Neutrophil (primary cell): ENCODE results near the gene URM1.

Experiments used
- H3K27ac ChIP-seq: fragments of 200-600 bp; sonication (generic); 2 replicates; pipeline ENCODE4 v1.5.1; 2016; ENCODE audit warnings: mild to moderate bottlenecking, moderate library complexity
- H3K27me3 ChIP-seq: fragments of 200-600 bp; sonication (generic); 2 replicates; pipeline ENCODE4 v1.6.0; 2016; ENCODE audit warnings: mild to moderate bottlenecking
- H3K36me3 ChIP-seq: fragments of 200-600 bp; sonication (generic); 2 replicates; pipeline ENCODE4 v1.5.1; 2017
- H3K4me1 ChIP-seq, 2 experiments: fragments of 200-600 bp in 1 of 2; sonication (generic) in 1 of 2; 1 replicate in 1 of 2; 2 replicates in 1 of 2; pipeline versions ENCODE4 v1.5.1 to v1.6.1; 2013 to 2016; ENCODE audit warnings: low read depth in 1 of 2, low read length in 1 of 2, mild to moderate bottlenecking in 1 of 2, moderate library complexity in 1 of 2; ENCODE audit not compliant: control insufficient read depth in 1 of 2, insufficient read depth in 1 of 2
- H3K4me3 ChIP-seq, 2 experiments: fragments of 200-600 bp in 1 of 2; sonication (generic) in 1 of 2; 1 replicate in 1 of 2; 2 replicates in 1 of 2; pipeline ENCODE4 v1.5.1; 2013 to 2016; ENCODE audit warnings: low read depth in 1 of 2, low read length in 1 of 2, mild to moderate bottlenecking in 1 of 2, moderate library complexity in 1 of 2
- H3K9me3 ChIP-seq: fragments of 200-600 bp; sonication (generic); 2 replicates; pipeline ENCODE4 v1.5.1; 2016
- TF ChIP-seq, protein P1 (sequence below): fragments of 200-600 bp; sonication (generic); IDR thresholded peaks from 2 replicates; pipeline ENCODE4 v1.5.1; 2016; ENCODE audit warnings: antibody characterized with exemption

Gene URM1

GRCh38 chr9:128372784-128373183 is 1.6 kb downstream of the URM1 start:
- Histone ChIP-seq H3K27me3 (no peaks in the 10 kb centered on the region), H3K9me3 (no peaks in the 10 kb centered on the region), H3K4me1 (peaks cover 20 to 21% of the 10 kb centered on the region in 2 experiments), H3K4me3 (no peak overlapping the region), H3K36me3 (peaks cover 1% of the 10 kb centered on the region), H3K27ac (no peak overlapping the region)
- TF ChIP-seq, protein P1, sequence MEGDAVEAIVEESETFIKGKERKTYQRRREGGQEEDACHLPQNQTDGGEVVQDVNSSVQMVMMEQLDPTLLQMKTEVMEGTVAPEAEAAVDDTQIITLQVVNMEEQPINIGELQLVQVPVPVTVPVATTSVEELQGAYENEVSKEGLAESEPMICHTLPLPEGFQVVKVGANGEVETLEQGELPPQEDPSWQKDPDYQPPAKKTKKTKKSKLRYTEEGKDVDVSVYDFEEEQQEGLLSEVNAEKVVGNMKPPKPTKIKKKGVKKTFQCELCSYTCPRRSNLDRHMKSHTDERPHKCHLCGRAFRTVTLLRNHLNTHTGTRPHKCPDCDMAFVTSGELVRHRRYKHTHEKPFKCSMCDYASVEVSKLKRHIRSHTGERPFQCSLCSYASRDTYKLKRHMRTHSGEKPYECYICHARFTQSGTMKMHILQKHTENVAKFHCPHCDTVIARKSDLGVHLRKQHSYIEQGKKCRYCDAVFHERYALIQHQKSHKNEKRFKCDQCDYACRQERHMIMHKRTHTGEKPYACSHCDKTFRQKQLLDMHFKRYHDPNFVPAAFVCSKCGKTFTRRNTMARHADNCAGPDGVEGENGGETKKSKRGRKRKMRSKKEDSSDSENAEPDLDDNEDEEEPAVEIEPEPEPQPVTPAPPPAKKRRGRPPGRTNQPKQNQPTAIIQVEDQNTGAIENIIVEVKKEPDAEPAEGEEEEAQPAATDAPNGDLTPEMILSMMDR = no peak

DNA sequence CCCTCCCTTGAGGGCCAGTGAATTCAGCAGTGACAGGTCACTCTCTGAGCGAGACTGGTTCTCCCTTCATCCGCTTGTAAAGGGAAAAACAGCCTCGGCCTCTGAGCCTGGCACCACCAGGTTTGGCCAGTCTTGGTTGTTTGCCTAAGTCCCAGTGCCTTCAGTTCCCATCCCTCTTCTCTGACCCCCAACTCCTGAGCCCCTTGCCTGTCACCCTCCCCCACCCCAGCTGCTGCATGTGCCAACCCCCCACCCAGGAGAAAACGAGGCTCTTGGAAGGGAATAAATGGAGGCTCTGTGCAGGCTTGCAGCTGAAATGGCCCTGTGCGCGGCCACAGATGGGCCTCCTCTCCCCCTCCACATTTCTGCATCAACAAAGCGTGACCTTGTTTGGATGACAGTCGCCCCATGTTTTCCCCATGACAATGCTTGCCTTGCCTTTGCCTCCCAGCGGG is 3.1 kb downstream of the URM1 start:
- Histone ChIP-seq H3K36me3 (peaks cover 14% of the 10 kb centered on the region), H3K4me1 (peaks cover 20 to 21% of the 10 kb centered on the region in 2 experiments), H3K27me3 (no peaks in the 10 kb centered on the region), H3K9me3 (no peaks in the 10 kb centered on the region), H3K27ac (no peak overlapping the region), H3K4me3 (no peak overlapping the region)
- TF ChIP-seq, protein P1 = no peak

- peaks cover 10 to 14% of the 10 kb centered on the region in 2 experiments for H3K4me1 ChIP-seq
- TF ChIP-seq, protein P1 = no peak
- H3K4me3 ChIP-seq = no peak overlapping the region
- H3K27ac ChIP-seq = no peak overlapping the region
- peaks cover 23% of the 10 kb centered on the region for H3K36me3 ChIP-seq
- H3K27me3 ChIP-seq = no peaks in the 10 kb centered on the region
- H3K9me3 ChIP-seq = no peaks in the 10 kb centered on the region
Measured at GRCh38 chr9:128375865-128376264, 4.7 kb downstream of the URM1 start.

- Histone ChIP-seq H3K4me1 (no peaks in the 10 kb centered on the region), H3K36me3 (peaks cover 73% of the 10 kb centered on the region), H3K4me3 (no peak overlapping the region), H3K9me3 (no peaks in the 10 kb centered on the region), H3K27ac (no peak overlapping the region), H3K27me3 (no peaks in the 10 kb centered on the region)
- TF ChIP-seq, protein P1 = no peak
Measured at GRCh38 chr9:128382261-128382660, 11.1 kb downstream of the URM1 start.

DNA sequence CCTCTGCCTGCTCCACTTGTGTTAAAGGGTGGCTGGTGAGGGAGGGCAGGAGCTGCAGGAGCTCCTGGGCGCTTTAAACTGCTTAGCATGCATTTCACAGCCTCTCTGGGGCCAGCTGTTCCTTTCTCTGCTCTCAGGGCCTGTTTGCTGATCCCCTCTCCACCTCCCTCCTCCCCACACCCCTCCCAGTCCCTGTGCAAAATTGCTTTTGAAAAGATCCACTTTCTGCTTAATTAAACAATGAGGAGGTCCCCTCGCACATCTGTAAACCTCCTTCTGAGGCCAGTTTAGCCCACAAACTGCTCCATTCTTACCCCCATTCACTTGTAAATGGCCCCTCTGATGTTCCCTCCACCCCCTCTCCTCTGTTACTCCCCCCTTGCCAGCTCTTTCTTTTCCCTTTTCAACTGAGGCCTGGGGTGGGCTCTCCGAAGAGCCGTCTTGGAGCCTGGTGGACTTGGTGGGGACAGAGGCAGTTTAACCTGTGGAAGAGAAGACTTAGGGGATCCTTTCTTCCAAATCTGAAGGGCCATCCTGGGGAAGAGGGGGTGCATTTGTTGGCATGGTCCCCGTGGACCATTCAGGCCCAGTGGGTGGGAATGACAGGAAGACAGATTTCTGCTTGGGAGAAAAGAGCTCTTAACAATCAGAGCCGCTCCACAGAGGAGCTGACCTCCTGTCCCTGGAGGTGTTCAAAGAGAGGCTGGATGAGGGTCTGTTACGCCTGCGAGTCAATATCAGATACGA is 12.0 kb downstream of the URM1 start:
- TF ChIP-seq, protein P1 = no peak

More for the DNA sequence above, 12.0 kb downstream of the URM1 start:
- Histone ChIP-seq H3K27ac (no peak overlapping the region), H3K4me3 (no peak overlapping the region), H3K27me3 (no peaks in the 10 kb centered on the region), H3K9me3 (no peaks in the 10 kb centered on the region), H3K36me3 (peaks cover 77% of the 10 kb centered on the region), H3K4me1 (no peaks in the 10 kb centered on the region)
